ENCODE measurements around the gene SLC25A21. TPM values are rescaled to one million over a fixed set of nuclear protein-coding genes. Genes with fewer than 3 reads are reported as not detected.

SLC25A21 gene
- total RNA-seq, 1 donor from 2014 or later: 0.56 TPM

DNA sequence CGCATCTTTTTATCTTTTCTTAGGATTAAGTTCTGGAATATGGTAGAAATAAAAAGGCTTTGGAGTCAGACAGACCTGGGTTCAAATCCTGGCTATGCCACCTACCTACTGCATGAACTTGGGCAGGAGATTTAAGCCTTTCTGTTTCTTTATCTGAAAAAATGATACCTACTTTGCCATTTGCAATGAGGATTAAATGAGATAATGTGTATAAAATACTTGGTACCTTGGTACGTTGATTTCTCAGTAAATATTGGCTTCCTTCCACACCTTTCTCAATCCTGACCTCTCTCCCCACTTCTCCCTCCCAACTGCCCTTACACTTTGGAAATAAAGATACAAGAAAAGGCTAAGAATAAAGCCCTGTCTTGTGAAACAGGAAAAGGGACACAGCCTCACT is 338.1 kb downstream of the SLC25A21 start:
- Mint-ChIP-seq H3K4me1 (ENCODE audit: unreplicated experiment) (no peaks in the 10 kb centered on the region), H3K27ac (ENCODE audit: unreplicated experiment) (no peak overlapping the region), H3K9me3 (ENCODE audit: unreplicated experiment) (no peaks in the 10 kb centered on the region), H3K27me3 (ENCODE audit: unreplicated experiment) (peaks cover 31% of the 10 kb centered on the region), H3K36me3 (ENCODE audit: unreplicated experiment) (no peaks in the 10 kb centered on the region), H3K4me3 (ENCODE audit: unreplicated experiment) (no peak overlapping the region)
- TF ChIP-seq, protein P1, sequence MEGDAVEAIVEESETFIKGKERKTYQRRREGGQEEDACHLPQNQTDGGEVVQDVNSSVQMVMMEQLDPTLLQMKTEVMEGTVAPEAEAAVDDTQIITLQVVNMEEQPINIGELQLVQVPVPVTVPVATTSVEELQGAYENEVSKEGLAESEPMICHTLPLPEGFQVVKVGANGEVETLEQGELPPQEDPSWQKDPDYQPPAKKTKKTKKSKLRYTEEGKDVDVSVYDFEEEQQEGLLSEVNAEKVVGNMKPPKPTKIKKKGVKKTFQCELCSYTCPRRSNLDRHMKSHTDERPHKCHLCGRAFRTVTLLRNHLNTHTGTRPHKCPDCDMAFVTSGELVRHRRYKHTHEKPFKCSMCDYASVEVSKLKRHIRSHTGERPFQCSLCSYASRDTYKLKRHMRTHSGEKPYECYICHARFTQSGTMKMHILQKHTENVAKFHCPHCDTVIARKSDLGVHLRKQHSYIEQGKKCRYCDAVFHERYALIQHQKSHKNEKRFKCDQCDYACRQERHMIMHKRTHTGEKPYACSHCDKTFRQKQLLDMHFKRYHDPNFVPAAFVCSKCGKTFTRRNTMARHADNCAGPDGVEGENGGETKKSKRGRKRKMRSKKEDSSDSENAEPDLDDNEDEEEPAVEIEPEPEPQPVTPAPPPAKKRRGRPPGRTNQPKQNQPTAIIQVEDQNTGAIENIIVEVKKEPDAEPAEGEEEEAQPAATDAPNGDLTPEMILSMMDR (IDR thresholded peaks at IDR 0.05): no peak
- no peak for DNase-seq (ENCODE audit: extremely low spot score, unreplicated experiment)

DNA sequence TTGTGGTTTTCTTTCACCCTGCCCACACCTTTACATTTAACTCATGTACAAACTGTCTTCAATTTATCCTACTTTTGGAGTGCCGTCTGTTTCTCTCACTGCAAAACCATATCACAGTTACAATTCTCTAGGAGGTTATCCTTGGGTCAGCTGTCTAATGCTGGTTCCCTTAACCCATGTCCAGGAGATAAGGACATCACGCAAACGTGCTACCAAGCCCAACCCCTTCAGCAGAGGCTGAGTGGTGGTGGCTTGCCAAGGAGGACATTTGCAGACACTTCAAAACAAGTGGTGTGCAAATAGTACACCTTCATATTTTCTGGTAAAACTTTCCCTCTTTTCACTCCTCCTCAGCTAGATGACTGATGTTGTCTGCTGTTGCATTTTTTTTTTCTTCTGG is 342.9 kb downstream of the SLC25A21 start:
- DNase-seq (ENCODE audit: extremely low spot score, unreplicated experiment): no peak
- Mint-ChIP-seq H3K36me3 (ENCODE audit: unreplicated experiment) (no peaks in the 10 kb centered on the region), H3K4me1 (ENCODE audit: unreplicated experiment) (no peaks in the 10 kb centered on the region), H3K9me3 (ENCODE audit: unreplicated experiment) (no peaks in the 10 kb centered on the region), H3K4me3 (ENCODE audit: unreplicated experiment) (no peak overlapping the region), H3K27ac (ENCODE audit: unreplicated experiment) (no peak overlapping the region), H3K27me3 (ENCODE audit: unreplicated experiment) (peaks cover 45% of the 10 kb centered on the region)
- TF ChIP-seq, protein P1 (IDR thresholded peaks at IDR 0.05): no peak

DNA sequence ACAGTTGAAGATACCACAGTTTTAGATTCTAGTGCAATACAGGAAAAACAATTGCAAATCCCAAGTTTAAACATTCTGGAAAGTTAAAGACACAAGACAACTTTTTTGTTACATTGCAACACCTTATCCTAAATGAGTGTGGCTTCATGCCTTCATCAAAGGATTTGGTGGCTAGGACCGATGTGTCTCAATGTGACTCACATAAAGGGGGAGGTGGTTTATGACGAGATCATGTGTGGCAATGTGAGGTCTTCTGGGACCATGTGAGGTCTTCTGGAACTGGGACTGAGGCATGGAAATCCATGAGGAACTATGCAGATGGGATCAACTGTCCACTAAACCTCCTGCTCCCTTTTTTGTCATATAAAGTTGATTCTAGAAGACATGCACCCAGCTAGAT is 344.5 kb downstream of the SLC25A21 start:
- DNase-seq (ENCODE audit: extremely low spot score, unreplicated experiment): no peak

DNA sequence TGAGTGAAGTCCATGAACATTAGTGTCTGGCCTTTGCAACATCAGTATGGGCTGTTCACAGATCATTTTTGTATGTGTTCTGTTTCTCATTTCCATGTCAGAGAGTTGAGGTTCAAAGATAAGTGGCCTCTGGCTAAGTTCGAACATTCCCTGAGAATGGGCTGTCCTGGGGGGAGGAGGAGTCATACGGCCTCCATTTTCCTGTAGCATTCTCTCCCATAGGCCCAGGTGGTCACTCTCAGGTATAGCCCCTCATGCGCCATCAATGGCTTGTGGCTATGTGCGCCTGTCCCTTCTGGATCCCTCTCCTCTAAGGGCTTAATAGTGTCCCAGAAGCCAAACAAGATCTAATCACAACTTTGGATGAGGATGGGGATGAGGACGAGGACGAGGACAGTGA is 345.8 kb downstream of the SLC25A21 start:
- no peak overlapping the region for H3K4me3 Mint-ChIP-seq (ENCODE audit: unreplicated experiment)
- no peak overlapping the region for H3K27ac Mint-ChIP-seq (ENCODE audit: unreplicated experiment)
- no peaks in the 10 kb centered on the region for H3K36me3 Mint-ChIP-seq (ENCODE audit: unreplicated experiment)
- no peaks in the 10 kb centered on the region for H3K4me1 Mint-ChIP-seq (ENCODE audit: unreplicated experiment)
- DNase-seq (ENCODE audit: extremely low spot score, unreplicated experiment): no peak
- peaks cover 35% of the 10 kb centered on the region for H3K27me3 Mint-ChIP-seq (ENCODE audit: unreplicated experiment)
- TF ChIP-seq, protein P1 (IDR thresholded peaks at IDR 0.05): no peak
- no peaks in the 10 kb centered on the region for H3K9me3 Mint-ChIP-seq (ENCODE audit: unreplicated experiment)

More for the DNA sequence above, 344.5 kb downstream of the SLC25A21 start:
- TF ChIP-seq, protein P1 (IDR thresholded peaks at IDR 0.05): no peak
- Mint-ChIP-seq H3K36me3 (ENCODE audit: unreplicated experiment) (no peaks in the 10 kb centered on the region), H3K9me3 (ENCODE audit: unreplicated experiment) (no peaks in the 10 kb centered on the region), H3K4me3 (ENCODE audit: unreplicated experiment) (no peak overlapping the region), H3K4me1 (ENCODE audit: unreplicated experiment) (no peaks in the 10 kb centered on the region), H3K27me3 (ENCODE audit: unreplicated experiment) (peaks cover 38% of the 10 kb centered on the region), H3K27ac (ENCODE audit: unreplicated experiment) (no peak overlapping the region)

DNA sequence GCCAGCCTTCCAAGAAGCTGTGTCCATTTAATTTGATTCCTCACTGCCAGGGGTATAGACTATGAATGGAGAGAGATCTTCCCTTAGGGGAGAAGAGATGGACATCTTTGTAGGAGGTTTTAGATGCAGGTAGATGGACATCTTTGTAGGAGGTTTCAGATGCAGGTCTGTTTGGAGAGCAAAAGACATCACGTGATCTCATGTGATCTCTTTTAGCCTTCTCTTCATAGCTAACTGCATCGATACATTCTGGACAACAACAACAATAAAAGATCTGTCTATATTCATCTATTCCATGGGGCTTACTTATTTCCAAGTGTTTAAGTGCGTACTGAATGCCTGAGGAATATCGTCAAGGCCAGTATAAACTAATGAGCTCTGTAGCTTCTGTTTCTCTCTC is 347.6 kb downstream of the SLC25A21 start:
- Mint-ChIP-seq H3K4me3 (ENCODE audit: unreplicated experiment) (no peak overlapping the region), H3K36me3 (ENCODE audit: unreplicated experiment) (no peaks in the 10 kb centered on the region), H3K4me1 (ENCODE audit: unreplicated experiment) (no peaks in the 10 kb centered on the region), H3K27me3 (ENCODE audit: unreplicated experiment) (peaks cover 27% of the 10 kb centered on the region), H3K27ac (ENCODE audit: unreplicated experiment) (no peak overlapping the region), H3K9me3 (ENCODE audit: unreplicated experiment) (no peaks in the 10 kb centered on the region)
- DNase-seq (ENCODE audit: extremely low spot score, unreplicated experiment): no peak
- TF ChIP-seq, protein P1 (IDR thresholded peaks at IDR 0.05): no peak
